ENCODE measurements around the gene LYPD6B. TPM values are rescaled to one million over a fixed set of nuclear protein-coding genes. Genes with fewer than 3 reads are reported as not detected.

The LYPD6B gene
- polyA plus RNA-seq, 2 donors, result 2.3 to 4.9 TPM

- Histone ChIP-seq H3K9me3 (ENCODE audit: control insufficient read depth in 2 of 2, insufficient read depth in 1 of 2, low read depth in 1 of 2, low read length in 1 of 2) (no peaks in the 10 kb centered on the region), H3K4me1 (ENCODE audit: control insufficient read depth in 2 of 2, insufficient read depth in 2 of 2, low read length in 1 of 2) (no peaks in the 10 kb centered on the region), H3K27ac (ENCODE audit: low read depth in 2 of 2, low read length in 1 of 2) (no peak overlapping the region), H3K27me3 (ENCODE audit: control insufficient read depth in 1 of 2, insufficient read depth in 2 of 2, low read length in 2 of 2) (no peaks in the 10 kb centered on the region), H3K36me3 (ENCODE audit: control insufficient read depth in 2 of 2, insufficient read depth in 2 of 2, low read length in 1 of 2) (no peaks in the 10 kb centered on the region), H3K4me3 (ENCODE audit: low read depth in 1 of 2, low read length in 2 of 2) (no peak overlapping the region)
Observed at GRCh38 chr2:149258531-149258930, 220.0 kb downstream of the LYPD6B start.

- Histone ChIP-seq H3K4me1 (ENCODE audit: control insufficient read depth in 2 of 2, insufficient read depth in 2 of 2, low read length in 1 of 2) (no peaks in the 10 kb centered on the region), H3K27me3 (ENCODE audit: control insufficient read depth in 1 of 2, insufficient read depth in 2 of 2, low read length in 2 of 2) (no peaks in the 10 kb centered on the region), H3K36me3 (ENCODE audit: control insufficient read depth in 2 of 2, insufficient read depth in 2 of 2, low read length in 1 of 2) (no peaks in the 10 kb centered on the region), H3K27ac (ENCODE audit: low read depth in 2 of 2, low read length in 1 of 2) (no peak overlapping the region), H3K4me3 (ENCODE audit: low read depth in 1 of 2, low read length in 2 of 2) (no peak overlapping the region), H3K9me3 (ENCODE audit: control insufficient read depth in 2 of 2, insufficient read depth in 1 of 2, low read depth in 1 of 2, low read length in 1 of 2) (no peaks in the 10 kb centered on the region)
- 87 to 92% methylated on average over 4 of the region's 4 CpGs for WGBS, 2 donors
Observed at GRCh38 chr2:149259136-149259535, 220.6 kb downstream of the LYPD6B start.

DNA sequence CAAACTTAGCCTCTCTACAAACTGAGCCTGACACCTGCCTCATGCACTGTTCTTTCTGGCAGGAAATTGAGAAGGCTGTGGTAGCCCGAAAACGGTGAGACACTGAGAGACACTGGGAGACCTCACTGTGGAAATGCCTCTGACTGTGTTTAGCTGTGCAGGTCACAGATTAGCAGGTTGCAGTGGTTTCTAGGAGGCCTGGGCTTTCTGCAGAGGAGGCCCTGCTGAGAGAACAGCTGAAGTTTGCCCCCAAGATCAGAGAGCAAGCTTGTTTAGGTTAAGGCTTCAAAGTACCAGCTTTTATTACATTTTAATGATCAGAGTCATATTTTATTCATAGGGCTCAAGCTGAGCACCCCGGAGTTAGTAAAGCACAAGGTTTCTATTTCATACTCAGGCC is 223.2 kb downstream of the LYPD6B start:
- Histone ChIP-seq H3K4me3 (ENCODE audit: low read depth in 1 of 2, low read length in 2 of 2) (no peak overlapping the region), H3K27ac (ENCODE audit: low read depth in 2 of 2, low read length in 1 of 2) (no peak overlapping the region), H3K9me3 (ENCODE audit: control insufficient read depth in 2 of 2, insufficient read depth in 1 of 2, low read depth in 1 of 2, low read length in 1 of 2) (no peaks in the 10 kb centered on the region), H3K4me1 (ENCODE audit: control insufficient read depth in 2 of 2, insufficient read depth in 2 of 2, low read length in 1 of 2) (no peaks in the 10 kb centered on the region), H3K36me3 (ENCODE audit: control insufficient read depth in 2 of 2, insufficient read depth in 2 of 2, low read length in 1 of 2) (no peaks in the 10 kb centered on the region), H3K27me3 (ENCODE audit: control insufficient read depth in 1 of 2, insufficient read depth in 2 of 2, low read length in 2 of 2) (no peaks in the 10 kb centered on the region)
- WGBS, 2 donors, result 50 to 59% methylated on average over 3 of the region's 3 CpGs

Other genes starting within 250 kb of the LYPD6B start
- under 1 TPM; 0.16 to 0.18 TPM for gene KIF5C, start 163.5 kb upstream of the LYPD6B start, polyA plus RNA-seq

All from esophagus (tissue), 2 donors.